AG10803 (cell line): ENCODE measurements around the gene PRR30.

Experiments
- DNase-seq: peaks from one replicate; pipeline ENCODE4 v3.0.0; 2010; ENCODE audit warnings: low read depth
- H3K4me3 ChIP-seq: 2 replicates; pipeline ENCODE4 v1.5.1; 2011; ENCODE audit warnings: mild to moderate bottlenecking, low read length, control low read depth
- TF ChIP-seq, protein P1 (sequence below): conservative IDR thresholded peaks from 2 replicates; pipeline ENCODE4 v1.5.1; 2011; ENCODE audit warnings: mild to moderate bottlenecking, low read length, control low read depth, inconsistent platforms

PRR30 gene

DNA sequence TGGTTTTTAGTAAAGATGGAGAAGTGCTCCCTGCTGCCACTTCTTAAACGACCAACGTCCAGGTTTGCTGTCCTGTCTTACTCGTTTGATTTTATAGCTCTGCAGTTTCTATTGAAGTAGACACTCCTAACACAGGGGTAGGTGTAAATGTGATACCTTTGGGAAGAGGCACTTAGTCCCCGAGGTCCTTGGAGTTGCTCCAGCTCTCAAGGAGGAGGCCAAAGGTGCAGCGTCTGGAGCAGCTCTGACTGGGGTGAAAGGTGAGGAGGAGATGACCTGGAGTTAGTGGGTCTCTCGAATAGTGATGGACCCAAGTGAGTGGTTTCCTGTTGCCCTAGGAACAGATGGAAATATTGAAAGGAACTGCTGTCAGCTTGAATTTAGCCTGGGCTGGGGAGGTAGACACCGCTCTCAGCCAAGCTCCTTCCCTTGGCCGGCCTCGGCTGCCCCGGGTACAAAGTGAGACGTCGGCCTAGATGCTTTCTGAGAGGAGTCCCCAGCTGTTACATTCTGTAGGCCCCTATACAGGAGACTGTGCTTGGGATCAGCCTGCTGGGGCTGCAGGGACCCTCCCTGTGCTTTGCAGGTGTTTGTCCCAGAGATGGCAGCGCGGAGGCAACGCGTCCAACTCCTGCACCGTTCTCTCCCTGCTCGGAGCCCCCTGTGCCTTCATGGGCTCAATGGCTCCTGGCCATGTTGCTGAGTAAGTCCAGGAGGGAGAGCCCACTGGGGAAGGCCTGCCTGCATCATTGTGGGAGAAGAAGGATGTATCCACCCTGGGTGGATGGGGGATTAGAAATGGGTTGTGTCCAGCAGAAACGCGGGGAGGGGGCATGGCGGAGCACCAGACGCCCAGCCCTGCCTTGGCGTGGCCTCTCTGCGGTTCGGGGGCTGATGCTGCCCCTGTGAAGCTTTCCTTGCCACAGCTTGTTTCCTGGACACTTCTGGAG, 47.2 kb downstream of the PRR30 start:
- TF ChIP-seq, protein P1, sequence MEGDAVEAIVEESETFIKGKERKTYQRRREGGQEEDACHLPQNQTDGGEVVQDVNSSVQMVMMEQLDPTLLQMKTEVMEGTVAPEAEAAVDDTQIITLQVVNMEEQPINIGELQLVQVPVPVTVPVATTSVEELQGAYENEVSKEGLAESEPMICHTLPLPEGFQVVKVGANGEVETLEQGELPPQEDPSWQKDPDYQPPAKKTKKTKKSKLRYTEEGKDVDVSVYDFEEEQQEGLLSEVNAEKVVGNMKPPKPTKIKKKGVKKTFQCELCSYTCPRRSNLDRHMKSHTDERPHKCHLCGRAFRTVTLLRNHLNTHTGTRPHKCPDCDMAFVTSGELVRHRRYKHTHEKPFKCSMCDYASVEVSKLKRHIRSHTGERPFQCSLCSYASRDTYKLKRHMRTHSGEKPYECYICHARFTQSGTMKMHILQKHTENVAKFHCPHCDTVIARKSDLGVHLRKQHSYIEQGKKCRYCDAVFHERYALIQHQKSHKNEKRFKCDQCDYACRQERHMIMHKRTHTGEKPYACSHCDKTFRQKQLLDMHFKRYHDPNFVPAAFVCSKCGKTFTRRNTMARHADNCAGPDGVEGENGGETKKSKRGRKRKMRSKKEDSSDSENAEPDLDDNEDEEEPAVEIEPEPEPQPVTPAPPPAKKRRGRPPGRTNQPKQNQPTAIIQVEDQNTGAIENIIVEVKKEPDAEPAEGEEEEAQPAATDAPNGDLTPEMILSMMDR = no peak
- no peak for DNase-seq
- no peak overlapping the region for H3K4me3 ChIP-seq

DNA sequence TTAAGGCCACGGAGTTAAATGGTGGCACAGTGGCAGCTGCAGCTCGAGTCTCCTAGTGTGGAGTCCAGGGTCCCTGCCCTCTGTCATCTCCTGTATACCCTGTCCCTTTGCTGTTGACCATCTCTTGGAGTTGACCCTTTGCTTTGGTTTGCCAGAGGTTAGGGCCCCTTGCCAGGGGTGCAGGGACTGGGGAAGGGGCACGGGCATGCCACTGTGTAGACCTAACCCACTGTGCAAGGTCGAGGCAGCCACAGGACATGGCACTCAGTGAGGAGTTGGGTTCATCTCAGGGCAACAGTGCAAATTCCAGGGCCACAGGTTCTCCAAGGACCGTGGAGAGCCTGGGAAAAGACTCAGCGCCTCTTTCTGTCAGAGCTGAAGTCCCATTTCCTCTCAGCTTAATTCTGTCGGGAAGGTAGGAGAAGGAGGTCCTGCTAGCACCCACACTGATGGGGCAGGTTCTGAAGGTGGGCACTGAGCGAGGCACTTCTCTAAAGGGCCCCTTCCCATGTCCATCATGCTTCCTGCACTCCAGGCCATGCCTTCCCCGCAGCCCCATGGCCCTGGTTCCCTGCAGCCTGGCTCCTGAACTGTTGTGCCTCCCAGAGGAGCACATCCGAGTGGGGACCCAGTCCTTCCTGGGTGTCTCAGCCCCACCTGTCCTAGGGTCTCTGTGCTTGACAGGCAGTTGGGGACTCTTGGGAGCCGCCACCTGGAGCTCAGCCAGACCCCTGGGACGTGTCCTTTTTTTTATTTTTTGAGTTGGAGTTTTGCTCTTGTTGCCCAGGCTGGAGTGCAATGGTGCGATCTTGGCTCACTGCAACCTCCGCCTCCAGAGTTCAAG, 49.9 kb downstream of the PRR30 start:
- no peak overlapping the region for H3K4me3 ChIP-seq
- TF ChIP-seq, protein P1 = no peak
- no peak for DNase-seq

DNA sequence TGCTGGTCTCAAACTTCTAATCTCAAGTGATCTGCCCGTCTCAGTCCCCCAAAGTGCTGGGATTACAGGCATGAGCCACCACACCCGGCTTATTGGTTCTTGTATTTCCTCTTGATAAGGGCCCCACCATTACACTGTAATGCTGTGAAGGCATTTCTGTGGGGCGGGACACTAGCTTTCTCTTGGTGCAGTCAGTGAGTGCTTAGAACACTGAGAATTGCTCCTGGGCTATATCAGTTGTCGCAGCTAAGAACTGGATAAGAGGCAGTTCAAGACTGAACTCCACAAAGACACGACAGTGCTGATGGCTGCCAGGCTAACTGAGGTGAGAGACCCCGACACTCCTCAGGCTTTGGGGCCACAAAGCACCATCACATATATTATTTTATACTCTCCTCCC, 50.6 kb downstream of the PRR30 start:
- TF ChIP-seq, protein P1 = no peak
- no peak for DNase-seq
- H3K4me3 ChIP-seq = no peak overlapping the region

- TF ChIP-seq, protein P1 = no peak
- no peak overlapping the region for H3K4me3 ChIP-seq
- DNase-seq = no peak
These were observed 51.3 kb downstream of the PRR30 start for GRCh38 chr2:27087823-27088410.
